Endothelial cell (in vitro differentiated cells): ENCODE results near the gene ZNF581. TPM values are rescaled to one million over a fixed set of nuclear protein-coding genes. Genes with fewer than 3 reads are reported as not detected.

ENCODE experiments used
- DNase-seq: peaks from one replicate; pipeline ENCODE4 v3.0.0; 2021; ENCODE audit warnings: low spot score
- H3K27ac Mint-ChIP-seq: one replicate; pipeline ENCODE4 v1.8.0; 2021; ENCODE audit warnings: mixed read lengths, inconsistent platforms; ENCODE audit not compliant: unreplicated experiment
- H3K27me3 Mint-ChIP-seq: one replicate; pipeline ENCODE4 v1.8.0; 2021; ENCODE audit warnings: mild to moderate bottlenecking, moderate library complexity, mixed read lengths, inconsistent platforms; ENCODE audit not compliant: unreplicated experiment
- H3K36me3 Mint-ChIP-seq: one replicate; pipeline ENCODE4 v1.8.0; 2021; ENCODE audit warnings: mild to moderate bottlenecking, low read depth, mixed read lengths, inconsistent platforms; ENCODE audit not compliant: unreplicated experiment
- H3K4me1 Mint-ChIP-seq: one replicate; pipeline ENCODE4 v1.8.0; 2021; ENCODE audit warnings: mild to moderate bottlenecking, mixed read lengths, inconsistent platforms; ENCODE audit not compliant: unreplicated experiment
- H3K4me3 Mint-ChIP-seq: one replicate; pipeline ENCODE4 v1.8.0; 2021; ENCODE audit warnings: mild to moderate bottlenecking, mixed read lengths, inconsistent platforms; ENCODE audit not compliant: unreplicated experiment
- H3K9me3 Mint-ChIP-seq: one replicate; pipeline ENCODE4 v1.8.0; 2021; ENCODE audit warnings: mixed read lengths, inconsistent platforms; ENCODE audit not compliant: unreplicated experiment
- CTCF ChIP-seq: fragments of 200-600 bp; sonication (generic); IDR thresholded peaks from one replicate; pipeline ENCODE4 v1.5.0; 2021; ENCODE audit warnings: antibody characterized with exemption; ENCODE audit not compliant: unreplicated experiment
- total RNA-seq: library from RNA; stranded (reverse); fragmentation: NEBNext Ultra II Directional; extraction: Animal tissue kit (Norgen Biotek cat#: 25700); gene quantifications from one replicate; pipeline ENCODE4 v1.2.1, GENCODE V29; 2021; ENCODE audit not compliant: unreplicated experiment

The ZNF581 gene
- total RNA-seq, 1 donor from 2014 or later: 47.2 TPM

DNA sequence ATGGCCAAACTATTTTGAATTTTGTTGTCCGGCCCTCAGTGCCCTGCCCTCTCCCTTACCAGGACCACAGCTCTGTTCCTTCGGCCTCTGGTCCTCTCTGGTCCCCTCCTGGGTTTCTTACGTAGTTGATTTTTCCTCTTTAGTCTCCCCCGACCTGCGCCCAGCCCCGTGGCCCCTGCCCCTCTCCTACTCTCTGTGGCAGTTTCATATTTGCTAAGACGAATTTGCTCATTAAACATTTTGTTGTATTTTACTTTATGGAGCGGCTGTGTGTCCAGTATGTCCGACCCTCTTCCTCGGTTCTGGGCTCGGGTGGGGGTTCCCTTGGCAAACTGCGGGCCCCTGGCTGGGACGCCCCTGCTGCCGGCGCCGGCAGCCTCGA, 31.0 kb downstream of the ZNF581 start:
- peaks cover 30% of the 10 kb centered on the region for H3K27me3 Mint-ChIP-seq
- DNase-seq: no peak
- peak overlapping the region; percentile 94 for H3K27ac Mint-ChIP-seq
- H3K36me3 Mint-ChIP-seq: peaks cover 60% of the 10 kb centered on the region
- peaks cover 56% of the 10 kb centered on the region for H3K4me1 Mint-ChIP-seq
- no peak for TF ChIP-seq CTCF
- H3K9me3 Mint-ChIP-seq: no peaks in the 10 kb centered on the region
- H3K4me3 Mint-ChIP-seq: peak overlapping the region; percentile 85

DNA sequence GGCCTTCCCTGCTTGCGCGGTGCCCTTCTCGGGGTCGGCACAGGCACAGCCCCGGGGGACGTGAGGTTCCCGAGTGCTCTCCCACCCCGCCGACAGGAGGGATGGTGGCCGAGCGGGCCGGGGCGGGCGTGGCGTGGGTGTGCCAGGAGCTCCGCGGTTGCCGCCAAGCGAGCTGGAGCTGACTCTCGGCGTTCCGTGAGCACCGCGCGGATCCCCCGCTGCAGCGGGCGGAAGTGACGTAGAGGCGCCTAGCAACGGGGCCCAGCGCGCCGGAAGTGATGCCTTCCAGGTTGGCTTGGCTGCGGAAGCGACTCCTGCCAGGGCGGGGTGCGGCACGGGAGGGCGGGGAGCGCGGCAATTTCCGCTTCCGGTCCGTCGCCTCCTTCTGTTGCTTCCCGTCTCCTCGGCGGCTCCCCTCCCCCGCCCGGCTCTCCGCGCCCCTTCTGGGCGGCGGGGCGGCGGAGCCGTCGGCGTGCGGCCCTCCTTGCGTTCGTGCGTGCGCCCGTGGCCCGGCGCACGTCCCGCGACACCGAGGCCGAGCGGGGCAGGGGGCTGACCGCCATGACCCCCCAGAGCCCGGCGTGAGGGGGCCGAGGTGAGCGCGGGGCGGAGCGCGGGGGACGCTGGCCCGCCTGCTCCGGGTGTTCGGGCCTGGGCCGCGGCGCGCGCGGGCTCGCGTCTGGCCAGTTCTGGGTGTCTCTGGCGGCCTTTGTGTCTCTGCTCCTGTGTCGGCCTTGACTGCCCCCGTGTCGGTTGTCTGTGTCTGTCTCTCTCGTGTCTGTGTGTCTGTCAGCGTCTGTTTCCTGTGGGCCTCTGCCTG, 31.6 kb downstream of the ZNF581 start, which contains the start of gene EPN1:
Gene EPN1 (plus strand): TSS at position 386 of the 820 bp plus-strand sequence. CDS start 3,402 bp downstream, outside the sequence.
- peak within 1 kb of the TSS; percentile 99 for H3K4me3 Mint-ChIP-seq
- H3K36me3 Mint-ChIP-seq: peaks cover 63% of the 10 kb centered on the region

DNA sequence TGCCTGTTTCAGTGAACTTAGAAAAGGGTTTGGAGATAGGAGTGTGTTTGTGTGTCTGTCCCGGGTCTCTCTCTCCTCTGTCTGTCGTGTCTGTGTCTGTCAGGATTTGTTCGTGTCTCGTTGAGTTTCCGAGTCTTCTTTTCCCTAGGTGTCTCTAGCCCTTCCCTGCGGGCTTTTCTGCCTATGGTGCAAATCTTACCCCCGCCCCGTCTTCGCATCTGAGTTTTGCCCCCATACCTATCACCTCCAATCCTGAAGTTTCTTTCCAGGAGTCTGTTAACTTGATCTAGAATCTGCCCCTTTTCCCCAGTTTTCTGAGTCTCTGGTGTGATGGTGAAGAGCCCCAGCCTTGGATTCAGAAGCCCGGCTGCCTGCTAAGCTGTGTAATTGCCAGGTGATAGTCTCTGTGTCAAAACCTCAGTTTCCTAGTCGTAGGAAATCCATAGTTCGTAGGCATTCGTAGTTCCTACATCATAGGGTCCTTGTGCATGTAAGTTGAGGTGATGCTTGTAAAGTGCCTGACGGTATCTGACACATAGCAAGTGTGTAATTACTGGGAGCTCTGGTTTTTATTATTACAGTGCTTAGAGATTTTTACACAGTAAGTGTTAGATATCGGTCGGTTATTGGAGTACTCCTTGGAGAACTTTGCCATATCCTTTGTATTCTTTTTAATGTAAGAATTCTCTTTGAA, 32.4 kb downstream of the ZNF581 start:
- Mint-ChIP-seq H3K4me1 (peaks cover 62% of the 10 kb centered on the region), H3K36me3 (peaks cover 57% of the 10 kb centered on the region), H3K4me3 (peak overlapping the region; percentile 99), H3K27me3 (peaks cover 31% of the 10 kb centered on the region), H3K9me3 (no peaks in the 10 kb centered on the region), H3K27ac (peak overlapping the region; percentile 100)
- TF ChIP-seq CTCF: no peak
- no peak for DNase-seq

More for the DNA sequence above, 31.6 kb downstream of the ZNF581 start, which contains the start of gene EPN1:
- H3K27ac Mint-ChIP-seq: peak within 1 kb of the TSS; percentile 100
- peaks cover 61% of the 10 kb centered on the region for H3K4me1 Mint-ChIP-seq
- DNase-seq: peak; percentile 92
- TF ChIP-seq CTCF: no peak
- no peaks in the 10 kb centered on the region for H3K9me3 Mint-ChIP-seq
- peaks cover 28% of the 10 kb centered on the region for H3K27me3 Mint-ChIP-seq

DNA sequence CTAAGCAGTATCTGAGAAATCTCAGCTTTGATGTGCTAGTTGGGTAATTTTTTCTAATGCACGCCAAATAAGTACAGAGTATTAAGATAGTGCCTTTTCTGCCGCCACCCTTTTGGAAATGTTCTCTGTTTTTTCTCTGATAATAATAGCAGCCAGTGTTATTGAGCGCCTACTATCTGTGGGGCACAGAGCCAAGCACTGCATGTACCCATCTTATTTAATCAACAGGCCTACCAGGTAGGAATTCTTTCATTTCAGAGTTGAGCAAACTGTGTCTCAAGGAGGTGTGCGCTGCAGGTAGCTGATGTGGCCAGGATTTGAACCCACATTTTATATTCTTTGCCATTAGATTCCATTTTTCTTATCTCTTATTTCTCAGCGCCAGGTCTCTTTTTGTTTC, 32.9 kb downstream of the ZNF581 start:
- DNase-seq: no peak
- Mint-ChIP-seq H3K4me3 (peak overlapping the region; percentile 99), H3K27me3 (peaks cover 28% of the 10 kb centered on the region), H3K4me1 (peaks cover 58% of the 10 kb centered on the region), H3K27ac (peak overlapping the region; percentile 100), H3K36me3 (peaks cover 52% of the 10 kb centered on the region), H3K9me3 (no peaks in the 10 kb centered on the region)
- TF ChIP-seq CTCF: no peak
